ENCODE data around the gene DCST1.
"Not testable (repeated sequence)": the region's sequence is repeated elsewhere in the genome, so short reads cannot be mapped to it uniquely, and the experiment has no call there.

The DCST1 gene

DNA sequence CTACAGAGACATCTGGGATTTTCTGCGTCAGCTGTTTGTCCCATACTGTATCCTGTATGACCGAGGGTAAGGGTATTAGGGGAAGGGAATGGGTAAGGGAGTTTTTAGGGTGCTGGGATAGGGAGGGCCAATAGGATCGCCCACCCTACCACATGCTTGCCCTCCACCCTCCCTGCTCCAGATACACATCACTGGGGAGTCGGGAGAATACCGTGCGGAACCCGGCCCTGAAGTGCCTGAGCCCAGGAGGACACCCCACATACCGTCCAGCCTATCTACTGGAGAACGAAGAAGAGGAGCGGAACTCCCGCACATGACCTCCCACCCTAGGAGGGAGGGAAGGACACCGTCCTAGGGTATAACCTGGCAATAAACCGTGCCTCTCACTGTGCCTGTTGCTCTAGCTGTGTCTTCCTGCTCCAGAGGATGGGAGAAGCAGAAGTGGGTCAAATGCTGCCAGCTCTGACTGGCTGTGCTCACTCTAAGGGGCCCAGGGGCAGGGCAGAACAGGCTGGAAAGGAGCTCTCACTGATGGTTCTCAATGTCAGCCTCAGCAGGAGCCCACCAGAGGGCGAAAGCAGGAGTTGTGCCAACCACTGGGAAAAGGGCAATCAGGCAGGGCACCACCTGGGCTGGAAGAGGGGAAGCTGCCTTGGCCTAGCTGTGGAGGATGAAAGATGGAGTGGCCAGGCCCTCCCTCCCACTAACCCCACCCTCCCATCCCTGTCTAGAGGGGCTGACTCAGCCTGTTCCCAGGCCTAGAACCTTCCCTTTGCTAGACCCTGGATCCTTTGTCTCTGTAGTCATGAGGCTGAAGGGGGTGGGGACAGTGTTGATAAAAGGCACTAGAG lies 40.7 kb upstream of the DCST1 start:
- no peak overlapping the region for H3K4me3 ChIP-seq (ENCODE audit: low read depth, low read length)
- no peak for DNase-seq (ENCODE audit: low read depth)
- TF ChIP-seq, protein P1, sequence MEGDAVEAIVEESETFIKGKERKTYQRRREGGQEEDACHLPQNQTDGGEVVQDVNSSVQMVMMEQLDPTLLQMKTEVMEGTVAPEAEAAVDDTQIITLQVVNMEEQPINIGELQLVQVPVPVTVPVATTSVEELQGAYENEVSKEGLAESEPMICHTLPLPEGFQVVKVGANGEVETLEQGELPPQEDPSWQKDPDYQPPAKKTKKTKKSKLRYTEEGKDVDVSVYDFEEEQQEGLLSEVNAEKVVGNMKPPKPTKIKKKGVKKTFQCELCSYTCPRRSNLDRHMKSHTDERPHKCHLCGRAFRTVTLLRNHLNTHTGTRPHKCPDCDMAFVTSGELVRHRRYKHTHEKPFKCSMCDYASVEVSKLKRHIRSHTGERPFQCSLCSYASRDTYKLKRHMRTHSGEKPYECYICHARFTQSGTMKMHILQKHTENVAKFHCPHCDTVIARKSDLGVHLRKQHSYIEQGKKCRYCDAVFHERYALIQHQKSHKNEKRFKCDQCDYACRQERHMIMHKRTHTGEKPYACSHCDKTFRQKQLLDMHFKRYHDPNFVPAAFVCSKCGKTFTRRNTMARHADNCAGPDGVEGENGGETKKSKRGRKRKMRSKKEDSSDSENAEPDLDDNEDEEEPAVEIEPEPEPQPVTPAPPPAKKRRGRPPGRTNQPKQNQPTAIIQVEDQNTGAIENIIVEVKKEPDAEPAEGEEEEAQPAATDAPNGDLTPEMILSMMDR (IDR thresholded peaks at IDR 0.05; ENCODE audit: low read depth, low read length, missing control alignments), result peak; percentile 7

- H3K4me3 ChIP-seq (ENCODE audit: low read depth, low read length), result no peak within 1 kb of the TSS
- no peak for DNase-seq (ENCODE audit: low read depth)
- TF ChIP-seq, protein P1 (IDR thresholded peaks at IDR 0.05; ENCODE audit: low read depth, low read length, missing control alignments), result no peak
These were observed 39.9 kb upstream of the DCST1 start, which contains the start of gene LENEP for GRCh38 chr1:154993572-154994268. Gene LENEP, plus strand, starts transcription at chr1:154993586. Its CDS starts 22 bp downstream, at chr1:154993608.

DNA sequence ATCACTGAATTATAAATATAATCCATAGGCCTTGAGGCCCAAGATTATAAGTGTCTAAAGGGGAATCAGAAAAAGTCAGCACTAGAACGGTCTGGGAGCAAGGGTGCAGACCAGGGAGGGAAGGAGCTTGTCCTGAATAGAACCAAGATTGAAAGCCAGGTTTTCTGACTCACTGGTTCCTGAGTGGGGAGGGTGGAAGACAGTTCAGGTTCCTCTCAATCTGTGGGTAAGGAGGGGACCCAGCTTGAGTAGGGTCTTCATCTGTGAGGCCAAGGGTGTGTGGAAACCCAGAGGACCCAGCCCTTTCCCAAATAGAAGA lies 39.4 kb upstream of the DCST1 start:
- TF ChIP-seq, protein P1 (IDR thresholded peaks at IDR 0.05; ENCODE audit: low read depth, low read length, missing control alignments), result no peak
- DNase-seq (ENCODE audit: low read depth), result no peak
- H3K4me3 ChIP-seq (ENCODE audit: low read depth, low read length), result no peak overlapping the region

DNA sequence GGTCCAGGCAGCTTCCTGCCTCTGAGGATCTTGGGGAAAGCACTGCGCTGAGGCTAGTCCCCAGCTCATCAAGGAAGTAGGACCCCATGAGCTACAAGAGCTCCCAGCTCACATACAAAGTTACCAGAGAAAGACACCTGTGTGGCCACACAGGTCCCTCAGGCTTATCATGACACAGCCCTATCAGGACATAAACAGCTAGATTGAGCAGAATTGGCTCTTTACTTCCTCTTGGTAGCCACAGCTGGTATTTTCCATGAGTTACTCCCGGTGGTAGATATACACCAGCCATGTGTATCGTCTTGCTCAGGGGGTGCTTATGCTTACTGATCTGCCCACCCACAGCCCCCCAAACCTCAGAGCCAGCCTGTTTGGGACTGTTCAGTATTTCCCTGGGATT lies 39.0 kb upstream of the DCST1 start:
- H3K4me3 ChIP-seq (ENCODE audit: low read depth, low read length), result no peak overlapping the region
- no peak for DNase-seq (ENCODE audit: low read depth)
- TF ChIP-seq, protein P1 (IDR thresholded peaks at IDR 0.05; ENCODE audit: low read depth, low read length, missing control alignments), result no peak

DNA sequence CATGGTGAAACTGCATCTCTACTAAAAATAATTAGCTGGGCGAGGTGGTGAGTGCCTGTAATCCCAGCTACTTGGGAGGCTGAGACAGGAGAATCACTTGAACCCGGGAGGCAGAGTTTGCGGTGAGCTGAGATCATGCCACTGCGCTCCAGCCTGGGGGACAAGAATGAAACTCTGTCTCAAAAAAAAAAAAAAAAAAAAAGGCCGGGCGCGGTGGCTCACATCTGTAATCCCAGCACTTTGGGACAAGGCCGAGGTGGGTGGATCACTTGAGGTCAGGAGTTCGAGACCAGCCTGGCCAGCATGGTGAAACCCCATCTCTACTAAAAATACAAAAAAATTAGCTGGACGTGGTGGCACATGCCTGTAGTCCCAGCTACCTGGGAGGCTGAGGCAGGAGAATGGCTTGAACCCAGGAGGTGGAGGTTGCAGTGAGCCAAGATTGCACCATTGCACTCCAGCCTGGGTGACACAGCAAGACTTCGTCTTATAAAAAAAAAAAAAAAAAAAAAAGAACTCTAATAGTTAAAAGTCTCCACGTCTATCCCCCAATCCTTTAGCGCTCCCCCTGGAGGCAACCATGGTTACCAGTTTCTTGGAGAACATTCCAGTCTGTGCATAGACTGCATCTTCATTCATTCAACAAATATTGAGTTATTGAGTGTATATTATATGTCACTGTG lies 38.2 kb upstream of the DCST1 start:
- DNase-seq (ENCODE audit: low read depth), result not testable (repeated sequence)

DNA sequence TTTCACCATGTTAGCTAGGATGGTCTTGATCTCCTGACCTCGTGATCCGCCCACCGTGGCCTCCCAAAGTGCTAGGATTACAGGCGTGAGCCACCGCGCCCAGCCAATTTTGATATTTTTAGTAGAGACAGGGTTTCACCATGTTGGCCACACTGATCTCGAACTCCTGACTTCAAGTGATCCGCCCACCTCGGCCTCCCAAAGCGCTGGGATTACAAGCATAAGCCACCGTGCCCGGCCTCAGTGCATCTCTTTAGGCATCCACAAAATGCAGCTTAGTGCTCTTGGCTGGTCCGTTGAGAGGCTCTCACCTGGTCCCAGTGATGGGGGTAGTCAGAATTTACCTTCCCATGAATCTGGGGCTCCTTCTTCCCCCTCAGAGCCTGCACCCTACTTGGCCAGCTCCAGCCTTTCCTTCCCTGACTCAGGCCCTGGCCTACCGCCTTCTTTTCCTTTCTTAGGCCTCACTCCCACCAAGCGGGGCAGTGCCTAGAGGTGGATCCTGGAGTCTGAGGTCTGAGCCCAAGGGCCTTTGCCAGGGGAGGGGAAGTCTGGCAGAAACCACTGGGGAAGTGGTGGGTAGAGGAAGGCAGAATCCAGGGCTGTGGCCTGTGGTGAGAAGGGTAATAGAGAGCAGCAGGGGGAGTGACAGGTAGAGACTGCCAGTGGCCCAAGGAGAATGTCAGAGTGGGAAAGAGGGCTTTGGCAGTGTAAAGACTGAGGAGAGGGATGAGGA lies 36.5 kb upstream of the DCST1 start:
- DNase-seq (ENCODE audit: low read depth), result no peak
- no peak overlapping the region for H3K4me3 ChIP-seq (ENCODE audit: low read depth, low read length)
- TF ChIP-seq, protein P1 (IDR thresholded peaks at IDR 0.05; ENCODE audit: low read depth, low read length, missing control alignments), result no peak

More for the DNA sequence above, 38.2 kb upstream of the DCST1 start:
- not testable (repeated sequence) for H3K4me3 ChIP-seq (ENCODE audit: low read depth, low read length)

Measured in GM12864 (cell line).